Suprapubic skin (tissue), 4 donors: Measurements from ENCODE around the gene SLC5A11.

ENCODE experiments used
- CTCF ChIP-seq, 2 donors: fragments of 200-600 bp in 1 of 2; fragments of 450-650 bp in 1 of 2; sonication (generic) in 1 of 2; IDR thresholded peaks; one replicate each; pipeline ENCODE4 v1.5.1; 2016 to 2019; ENCODE audit warnings: antibody characterized with exemption in 2 of 2, mild to moderate bottlenecking in 1 of 2, moderate library complexity in 1 of 2
- EP300 ChIP-seq: sonication (generic); formaldehyde crosslinking; IDR thresholded peaks from one replicate; pipeline ENCODE4 v1.6.1; 2017; ENCODE audit warnings: antibody characterized with exemption
- POLR2A ChIP-seq, 2 donors: fragments of 450-650 bp; IDR thresholded peaks; one replicate each; pipeline ENCODE4 v1.6.1; 2017; ENCODE audit warnings: antibody characterized with exemption in 2 of 2, mild to moderate bottlenecking in 2 of 2, moderate library complexity in 2 of 2
- POLR2AphosphoS5 ChIP-seq, 3 donors: sonication (generic); formaldehyde crosslinking; IDR thresholded peaks; one replicate each; pipeline ENCODE4 v1.6.1; 2017; ENCODE audit warnings: antibody characterized with exemption in 3 of 3

- TF ChIP-seq CTCF (IDR thresholded peaks at IDR 0.05) (no peak), POLR2A (IDR thresholded peaks at IDR 0.05) (no peak), POLR2AphosphoS5 (IDR thresholded peaks at IDR 0.05) (no peak), EP300 (no peak)
These were observed 12.7 kb downstream of the SLC5A11 start for GRCh38 chr16:24858219-24859041.
